Type B pancreatic cell (in vitro differentiated cells): ENCODE measurements around the gene MANSC1. TPM values are rescaled to one million over a fixed set of nuclear protein-coding genes. Genes with fewer than 3 reads are reported as not detected.

Experiments used
- DNase-seq: peaks from one replicate; pipeline ENCODE4 v3.0.0; 2021; ENCODE audit warnings: mixed read lengths; ENCODE audit not compliant: unreplicated experiment; ENCODE audit errors: extremely low spot score
- H3K27ac Mint-ChIP-seq: 2 replicates; pipeline ENCODE4 v1.8.0; 2021; ENCODE audit warnings: mild to moderate bottlenecking, mixed read lengths
- H3K27me3 Mint-ChIP-seq: 2 replicates; pipeline ENCODE4 v1.8.0; 2021; ENCODE audit warnings: mixed read lengths
- H3K36me3 Mint-ChIP-seq: 2 replicates; pipeline ENCODE4 v1.8.0; 2021; ENCODE audit warnings: mixed read lengths
- H3K4me1 Mint-ChIP-seq: one replicate; pipeline ENCODE4 v1.8.0; 2021; ENCODE audit warnings: mixed read lengths; ENCODE audit not compliant: unreplicated experiment
- H3K4me3 Mint-ChIP-seq: 2 replicates; pipeline ENCODE4 v1.8.0; 2021; ENCODE audit warnings: mild to moderate bottlenecking, mixed read lengths
- H3K9me3 Mint-ChIP-seq: 2 replicates; pipeline ENCODE4 v1.8.0; 2021; ENCODE audit warnings: mixed read lengths
- CTCF ChIP-seq: fragments of 200-600 bp; sonication (generic); conservative IDR thresholded peaks from 2 replicates; pipeline ENCODE4 v1.5.0; 2021; ENCODE audit warnings: antibody characterized with exemption, mild to moderate bottlenecking
- total RNA-seq: library from RNA; stranded (reverse); gene quantifications from 2 replicates; pipeline ENCODE4 v1.2.1, GENCODE V29; 2021; ENCODE audit warnings: low replicate concordance

MANSC1 gene
- total RNA-seq, 1 donor from 2014 or later: 16.8 TPM

DNA sequence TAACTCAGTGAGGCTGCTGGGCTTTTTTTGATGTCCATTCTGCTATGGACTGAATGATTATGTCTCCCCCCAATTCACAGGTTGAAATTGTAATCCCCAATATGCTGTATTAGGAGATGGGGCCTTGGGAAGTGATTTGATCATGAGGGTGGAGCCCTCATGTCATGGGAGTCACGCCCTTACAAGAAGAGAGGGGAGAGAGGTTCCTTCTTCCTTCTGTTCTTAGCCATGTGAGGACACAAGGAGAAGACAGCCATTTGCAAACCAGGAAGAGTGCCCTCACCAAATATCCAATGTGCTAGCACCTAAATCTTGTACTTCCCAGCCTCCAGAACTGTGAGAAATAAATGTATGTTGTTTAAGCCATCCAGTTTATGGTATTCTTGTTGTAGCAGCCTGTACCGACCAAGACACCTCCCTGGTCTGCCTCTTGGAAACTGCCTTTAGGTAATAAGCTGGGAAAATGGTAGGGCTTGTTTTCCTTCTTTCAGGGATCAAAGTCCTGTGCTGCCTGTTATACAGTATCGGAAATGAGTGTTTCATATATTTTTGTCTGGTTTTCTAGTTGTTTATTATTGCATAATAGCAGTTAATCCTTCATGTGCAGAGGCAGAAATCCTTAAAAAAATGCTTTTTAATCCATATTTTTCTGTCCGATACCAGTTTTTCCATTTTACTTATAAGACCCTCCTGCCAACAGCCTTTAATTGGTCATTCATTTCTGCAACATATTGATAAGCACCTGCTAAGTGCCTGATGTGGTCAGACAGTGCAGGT, 23.1 kb upstream of the MANSC1 start:
- H3K27me3 Mint-ChIP-seq: no peaks in the 10 kb centered on the region
- no peaks in the 10 kb centered on the region for H3K4me1 Mint-ChIP-seq
- H3K4me3 Mint-ChIP-seq: no peak overlapping the region
- no peak for DNase-seq
- peaks cover 22% of the 10 kb centered on the region for H3K36me3 Mint-ChIP-seq
- no peak for TF ChIP-seq CTCF
- no peaks in the 10 kb centered on the region for H3K9me3 Mint-ChIP-seq
- peak overlapping the region; percentile 16 for H3K27ac Mint-ChIP-seq

DNA sequence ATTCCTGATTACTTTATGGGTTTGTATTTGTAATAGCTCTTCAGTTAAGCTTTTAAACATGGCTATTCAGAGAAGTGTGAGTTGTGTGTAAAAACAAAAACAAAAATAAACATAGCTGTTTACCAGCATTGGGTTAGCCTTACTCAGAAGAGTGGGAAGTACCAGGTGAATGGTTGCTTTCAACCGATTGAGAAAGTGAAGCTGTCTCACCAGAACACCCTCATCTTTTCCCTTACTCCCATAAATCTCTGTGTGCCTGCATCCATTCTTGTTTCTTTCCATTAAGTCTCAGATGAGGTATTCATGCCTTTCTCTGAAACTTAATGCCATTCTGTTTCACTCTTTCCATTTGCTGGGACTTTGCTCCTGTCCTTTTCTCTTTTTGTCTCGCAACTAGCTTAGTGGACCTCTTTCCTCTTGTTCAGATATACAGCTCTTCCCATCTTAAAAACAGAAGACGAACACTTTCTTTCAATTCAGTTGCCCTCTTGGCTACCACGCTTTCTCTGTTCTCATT, 17.5 kb upstream of the MANSC1 start:
- no peak for DNase-seq
- Mint-ChIP-seq H3K36me3 (peaks cover 22% of the 10 kb centered on the region), H3K27me3 (no peaks in the 10 kb centered on the region), H3K4me3 (no peak overlapping the region), H3K27ac (no peak overlapping the region), H3K4me1 (no peaks in the 10 kb centered on the region), H3K9me3 (no peaks in the 10 kb centered on the region)
- no peak for TF ChIP-seq CTCF

GRCh38 chr12:12366701-12367481, 16.8 kb upstream of the MANSC1 start:
- Mint-ChIP-seq H3K27ac (no peak overlapping the region), H3K4me3 (no peak overlapping the region), H3K9me3 (no peaks in the 10 kb centered on the region), H3K27me3 (no peaks in the 10 kb centered on the region), H3K4me1 (no peaks in the 10 kb centered on the region), H3K36me3 (peaks cover 22% of the 10 kb centered on the region)
- DNase-seq: no peak
- TF ChIP-seq CTCF: no peak

GRCh38 chr12:12365931-12366431, 15.9 kb upstream of the MANSC1 start:
- Mint-ChIP-seq H3K4me3 (no peak overlapping the region), H3K27me3 (no peaks in the 10 kb centered on the region), H3K36me3 (peaks cover 28% of the 10 kb centered on the region), H3K27ac (no peak overlapping the region), H3K4me1 (no peaks in the 10 kb centered on the region), H3K9me3 (no peaks in the 10 kb centered on the region)
- DNase-seq: no peak
- TF ChIP-seq CTCF: no peak

DNA sequence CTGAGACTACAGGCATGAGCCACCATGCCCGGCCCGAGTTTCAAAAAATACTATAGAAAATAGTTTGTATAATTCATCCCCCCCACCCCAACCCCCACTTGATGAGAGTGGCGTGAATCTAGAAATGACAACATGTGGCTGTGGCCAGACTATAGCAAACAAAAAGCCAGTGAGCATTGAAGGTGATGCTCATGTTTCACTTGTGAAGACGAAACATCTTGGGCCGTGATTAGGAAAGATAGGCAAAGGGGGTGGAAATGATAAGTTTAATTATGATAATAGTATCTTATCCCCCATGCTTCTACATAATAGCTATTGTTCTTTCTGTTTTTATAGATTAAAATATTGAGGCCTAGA, 15.4 kb upstream of the MANSC1 start:
- no peak for DNase-seq
- Mint-ChIP-seq H3K36me3 (peaks cover 28% of the 10 kb centered on the region), H3K9me3 (no peaks in the 10 kb centered on the region), H3K4me1 (no peaks in the 10 kb centered on the region), H3K27ac (no peak overlapping the region), H3K27me3 (no peaks in the 10 kb centered on the region), H3K4me3 (no peak overlapping the region)
- no peak for TF ChIP-seq CTCF
